H1 (cell line): ENCODE measurements around the gene RNF220. TPM values are rescaled to one million over a fixed set of nuclear protein-coding genes. Genes with fewer than 3 reads are reported as not detected.

ENCODE experiments used
- CTCF ChIA-PET: fragments of 300-600 bp; sonication (Branson Sonifier 250); formaldehyde crosslinking; loops from one replicate; lab custom pipeline; 2021; ENCODE audit not compliant: partially characterized antibody; lab: Charles Lee
- POLR2A ChIA-PET: fragments of 300-600 bp; sonication (Branson Sonifier 250); formaldehyde crosslinking; loops from one replicate; lab custom pipeline; 2021; ENCODE audit warnings: inconsistent platforms; ENCODE audit not compliant: partially characterized antibody; lab: Charles Lee
- DNase-seq, 2 experiments: peaks; one replicate each; pipeline versions ENCODE4 v3.0.0 to v3.0.0-alpha.2; 2010 to 2022; ENCODE audit warnings: low spot score in 2 of 2, low read depth in 1 of 2, mixed read lengths in 1 of 2
- FAIRE-seq: peaks from 2 replicates; lab custom pipeline; 2011; peaks lifted over from hg19 to GRCh38; lab: Jason Lieb, UNC
- H2AFZ ChIP-seq: 2 replicates; pipeline ENCODE4 v1.8.1; 2012; ENCODE audit warnings: low read length, inconsistent platforms
- H2AK5ac ChIP-seq: 2 replicates; pipeline ENCODE4 v1.6.1; 2013; ENCODE audit warnings: low read depth, low read length
- H2BK120ac ChIP-seq: replicated peaks from 2 replicates; pipeline ENCODE3; 2013; ENCODE audit warnings: low read depth, low read length, inconsistent platforms
- H2BK12ac ChIP-seq: 2 replicates; pipeline ENCODE4 v1.6.1; 2013; ENCODE audit warnings: low read depth, low read length
- H2BK15ac ChIP-seq: 2 replicates; pipeline ENCODE4 v1.6.1; 2013; ENCODE audit warnings: low read length
- H2BK20ac ChIP-seq: 2 replicates; pipeline ENCODE4 v1.6.1; 2013; ENCODE audit warnings: low read length
- H2BK5ac ChIP-seq: 2 replicates; pipeline ENCODE4 v1.6.1; 2013; ENCODE audit warnings: low read depth, low read length
- H3K14ac ChIP-seq: 2 replicates; pipeline ENCODE4 v1.6.1; 2013; ENCODE audit warnings: inconsistent platforms; ENCODE audit not compliant: insufficient read length
- H3K18ac ChIP-seq: 2 replicates; pipeline ENCODE4 v1.6.1; 2013; ENCODE audit warnings: low read length; ENCODE audit errors: extremely low read depth
- H3K23ac ChIP-seq: 2 replicates; pipeline ENCODE4 v1.6.1; 2013; ENCODE audit warnings: inconsistent platforms; ENCODE audit not compliant: insufficient read length
- H3K23me2 ChIP-seq: 2 replicates; pipeline ENCODE4 v1.6.1; 2013; ENCODE audit warnings: low read depth, low read length
- H3K27ac ChIP-seq: 2 replicates; pipeline ENCODE4 v1.6.1; 2011; ENCODE audit warnings: low read depth, low read length, inconsistent platforms
- H3K27me3 ChIP-seq, 4 experiments: replicated peaks in 1 of 4; 1 replicate in 1 of 4; 2 replicates in 3 of 4; pipeline versions ENCODE4 v1.6.1 to v1.8.1; 2011 to 2013; ENCODE audit warnings: low read length in 3 of 4, mild to moderate bottlenecking in 3 of 4, inconsistent platforms in 2 of 4, mixed read lengths in 2 of 4, moderate library complexity in 1 of 4; ENCODE audit not compliant: control insufficient read depth in 3 of 4, insufficient read depth in 3 of 4; ENCODE audit errors: extremely low read depth in 1 of 4
- H3K36me3 ChIP-seq, 4 experiments: 2 replicates each; pipeline versions ENCODE4 v1.6.1 to v1.8.1; 2011 to 2013; ENCODE audit warnings: mild to moderate bottlenecking in 4 of 4, low read length in 3 of 4, moderate library complexity in 2 of 4, control low read depth in 1 of 4, inconsistent platforms in 1 of 4; ENCODE audit not compliant: insufficient read depth in 4 of 4, control insufficient read depth in 2 of 4
- H3K4ac ChIP-seq: replicated peaks from 2 replicates; pipeline ENCODE3; 2013; ENCODE audit warnings: low read length, low read depth, mixed read lengths, inconsistent platforms; ENCODE audit not compliant: insufficient read length
- H3K4me1 ChIP-seq, 4 experiments: replicated peaks in 1 of 4; 1 replicate in 1 of 4; 2 replicates in 3 of 4; pipeline versions ENCODE4 v1.6.1 to v1.8.1; 2011 to 2013; ENCODE audit warnings: low read length in 3 of 4, inconsistent platforms in 2 of 4, mixed read lengths in 1 of 4; ENCODE audit not compliant: insufficient read depth in 4 of 4, control insufficient read depth in 3 of 4
- H3K4me2 ChIP-seq, 2 experiments: 2 replicates each; pipeline versions ENCODE4 v1.6.1 to v1.8.1; 2011 to 2013; ENCODE audit warnings: low read depth in 2 of 2, low read length in 2 of 2, control low read depth in 1 of 2, inconsistent platforms in 1 of 2, mild to moderate bottlenecking in 1 of 2; ENCODE audit not compliant: insufficient read depth in 1 of 2
- H3K4me3 ChIP-seq, 4 experiments: fragments of 200-600, 300-600 bp in 1 of 4; sonication (generic), shearing (Covaris generic), sonication (Bioruptor Twin) in 1 of 4; 2 replicates each; pipeline versions ENCODE4 v1.5.1 to v1.8.1; 2011 to 2016; ENCODE audit warnings: low read length in 4 of 4, low read depth in 3 of 4, control low read depth in 2 of 4, inconsistent platforms in 2 of 4, mild to moderate bottlenecking in 2 of 4, mixed read lengths in 1 of 4, moderate library complexity in 1 of 4; ENCODE audit not compliant: insufficient read depth in 2 of 4; ENCODE audit errors: extremely low read depth in 1 of 4
- H3K56ac ChIP-seq: replicated peaks from 2 replicates; pipeline ENCODE3; 2013; ENCODE audit warnings: low read depth, mild to moderate bottlenecking, mixed read lengths, low read length, inconsistent platforms; ENCODE audit not compliant: insufficient read length
- H3K79me1 ChIP-seq: 2 replicates; pipeline ENCODE4 v1.6.1; 2013; ENCODE audit warnings: low read depth, low read length, control low read depth
- H3K79me2 ChIP-seq, 2 experiments: 2 replicates each; pipeline versions ENCODE4 v1.6.1 to v1.8.1; 2012 to 2013; ENCODE audit warnings: low read length in 2 of 2, mild to moderate bottlenecking in 2 of 2, inconsistent platforms in 1 of 2; ENCODE audit not compliant: insufficient read depth in 2 of 2, control insufficient read depth in 1 of 2
- H3K9ac ChIP-seq, 4 experiments: replicated peaks in 1 of 4; 1 replicate in 1 of 4; 2 replicates in 3 of 4; pipeline versions ENCODE4 v1.6.1 to v1.8.1; 2011 to 2013; ENCODE audit warnings: low read depth in 3 of 4, low read length in 3 of 4, control low read depth in 2 of 4, mild to moderate bottlenecking in 2 of 4, moderate library complexity in 2 of 4, inconsistent platforms in 1 of 4; ENCODE audit errors: extremely low read depth in 1 of 4
- H3K9me3 ChIP-seq, 2 experiments: 2 replicates each; pipeline versions ENCODE4 v1.6.1 to v1.8.1; 2012 to 2013; ENCODE audit warnings: mild to moderate bottlenecking in 2 of 2, moderate library complexity in 2 of 2, control low read depth in 1 of 2, inconsistent platforms in 1 of 2, low read depth in 1 of 2, low read length in 1 of 2, mixed read lengths in 1 of 2; ENCODE audit not compliant: insufficient read depth in 2 of 2
- H4K20me1 ChIP-seq, 2 experiments: replicated peaks in 1 of 2; 2 replicates each; pipeline versions ENCODE3 to v1.8.1; 2011 to 2013; ENCODE audit warnings: inconsistent platforms in 2 of 2, low read length in 2 of 2, mild to moderate bottlenecking in 1 of 2; ENCODE audit not compliant: insufficient read depth in 2 of 2, control insufficient read depth in 1 of 2
- H4K5ac ChIP-seq: 2 replicates; pipeline ENCODE4 v1.6.1; 2013; ENCODE audit warnings: low read length, low read depth, mixed read lengths, inconsistent platforms; ENCODE audit not compliant: insufficient read length
- H4K8ac ChIP-seq: 2 replicates; pipeline ENCODE4 v1.8.0; 2013; ENCODE audit warnings: mild to moderate bottlenecking, moderate library complexity, low read length, inconsistent platforms; ENCODE audit not compliant: insufficient read depth; ENCODE audit errors: extremely low read depth
- H4K91ac ChIP-seq: replicated peaks from 2 replicates; pipeline ENCODE3; 2013; ENCODE audit warnings: low read length, mixed read lengths, inconsistent platforms; ENCODE audit not compliant: insufficient read length
- BRCA1 ChIP-seq: IDR thresholded peaks from 2 replicates; pipeline ENCODE4 v1.6.1; 2012; ENCODE audit warnings: low read depth, low read length, improper control_type of control experiment
- CHD2 ChIP-seq: IDR thresholded peaks from 2 replicates; pipeline ENCODE4 v1.6.1; 2012; ENCODE audit warnings: low read length, improper control_type of control experiment
- KDM1A ChIP-seq: fragments of 200-600, 300-600 bp; sonication (generic); IDR thresholded peaks from 2 replicates; pipeline ENCODE4 v1.7.1; 2016; ENCODE audit warnings: mild to moderate bottlenecking, low read length, borderline replicate concordance
- MAX ChIP-seq: IDR thresholded peaks from 2 replicates; pipeline ENCODE4 v1.6.1; 2012; ENCODE audit warnings: inconsistent platforms
- WGBS, 2 experiments: shearing (Covaris generic) in 1 of 2; methylation state at CpG; one replicate each; pipeline versions ENCODE4 v1.1.6 to v1.1.7; 2013 to 2015; ENCODE audit warnings: low lambda C conversion rate in 2 of 2, mixed read lengths in 2 of 2, inconsistent platforms in 1 of 2, low coverage in 1 of 2, missing lambda C conversion rate in 1 of 2; ENCODE audit not compliant: insufficient replicate concordance in 2 of 2, insufficient coverage in 1 of 2, insufficient read length in 1 of 2; ENCODE audit errors: extremely low coverage in 1 of 2, missing lambda C conversion rate in 1 of 2; 5-methylcytosine and 5-hydroxymethylcytosine counted together
- polyA plus RNA-seq, 7 experiments: library from polyadenylated mRNA; depleted of rRNA in 3 of 7; stranded (reverse) in 5 of 7; unstranded in 2 of 7; fragments of >200 nt in 5 of 7; fragments of 200-250 nt in 2 of 7; gene quantifications; 1 replicate in 5 of 7; 2 replicates in 1 of 7; 4 replicates in 1 of 7; pipeline versions ENCODE4 v1.2.1 to v1.2.3, GENCODE V29; 2011 to 2013; ENCODE audit warnings: missing spikeins in 2 of 7, mixed read lengths in 2 of 7
- total RNA-seq: library from RNA; stranded (reverse); fragmentation: NEBNext Ultra II Directional; extraction: Animal tissue kit (Norgen Biotek cat#: 25700); gene quantifications from 2 replicates; pipeline ENCODE4 v1.2.1, GENCODE V29; 2021

The RNF220 gene
- total and polyA plus RNA-seq, 2 of the 8 experiments (the other 6 are each of a cell fraction or from before 2014, with no cell fraction given): 123 to 160 TPM

DNA sequence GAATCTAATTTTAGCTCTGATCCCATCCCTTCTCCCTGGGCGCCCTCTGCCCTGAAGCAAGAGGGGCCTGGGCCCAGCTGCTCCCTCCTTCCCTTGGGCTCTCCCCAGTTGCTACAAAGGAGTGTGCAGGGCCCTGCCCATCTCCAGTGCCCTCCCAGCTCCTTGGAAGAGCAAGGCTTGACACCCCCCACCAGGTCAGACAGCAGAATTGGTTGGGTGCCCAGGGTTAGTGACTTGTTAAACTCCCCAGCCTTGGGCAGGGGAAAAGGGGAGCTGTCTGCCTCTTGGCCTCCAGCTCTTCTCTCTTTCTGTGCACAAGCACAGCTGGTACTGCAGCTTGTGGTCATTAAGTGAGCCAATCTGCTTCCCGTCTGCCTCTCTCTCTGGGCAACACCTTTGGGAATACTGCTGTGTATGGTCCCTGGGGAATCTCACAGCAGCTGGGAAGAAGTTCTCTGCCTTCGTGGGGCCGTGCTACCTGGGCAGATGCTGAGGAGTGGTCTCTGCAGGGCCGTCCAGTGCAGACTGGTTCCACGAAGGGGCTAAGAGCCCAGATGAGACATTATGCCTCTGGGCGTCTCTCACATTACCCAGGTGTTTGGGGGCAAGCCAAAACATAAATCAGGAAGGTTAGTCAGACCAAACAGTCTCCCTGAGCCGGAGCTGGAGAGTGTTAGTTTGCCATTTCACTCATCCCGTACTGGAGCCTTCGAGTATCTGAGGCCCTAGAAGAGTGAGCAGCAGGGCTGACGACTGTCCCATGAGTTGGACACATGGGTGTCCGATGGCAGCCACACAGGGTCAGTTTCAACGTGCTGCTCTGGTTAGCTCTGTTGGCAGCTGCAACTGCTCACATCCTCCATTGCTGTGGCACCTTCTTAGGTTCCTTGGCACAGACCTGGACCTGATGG lies 231.9 kb downstream of the RNF220 start:
- H2BK120ac ChIP-seq: no peak overlapping the region
- H3K27me3 ChIP-seq: no peaks in the 10 kb centered on the region
- no peaks in the 10 kb centered on the region for H3K9me3 ChIP-seq
- H4K5ac ChIP-seq: no peak overlapping the region
- no peaks in the 10 kb centered on the region for H3K23me2 ChIP-seq
- H3K4me2 ChIP-seq: no peak overlapping the region
- H3K4me1 ChIP-seq: peaks cover 0 to 5% (median 3%) of the 10 kb centered on the region in 4 experiments; a peak in 4 of 7 replicates
- FAIRE-seq: no peak
- no peak overlapping the region for H2BK20ac ChIP-seq
- H3K27ac ChIP-seq: no peak overlapping the region
- no peak overlapping the region for H3K23ac ChIP-seq
- no peak overlapping the region for H2AFZ ChIP-seq
- POLR2A ChIA-PET: interaction anchor here (0.7 to 30.8 kb wide), 4 partner anchors 5 to 421 kb away, joined by 3 to 633 read pairs (median 318); no protein-coding TSS in a partner anchor
- H3K18ac ChIP-seq: no peak overlapping the region
- no peak overlapping the region for H3K4me3 ChIP-seq
- no peak overlapping the region for H3K9ac ChIP-seq
- no peak overlapping the region for H4K8ac ChIP-seq
- no peak overlapping the region for H3K56ac ChIP-seq
- no peak for DNase-seq
- no peak overlapping the region for H3K4ac ChIP-seq
- peaks cover 20% of the 10 kb centered on the region for H3K79me1 ChIP-seq
- H2BK12ac ChIP-seq: no peak overlapping the region
- H2BK15ac ChIP-seq: no peak overlapping the region
- peaks cover 38 to 84% (median 67%) of the 10 kb centered on the region in 4 experiments for H3K36me3 ChIP-seq
- H2BK5ac ChIP-seq: no peak overlapping the region; the same call in 1 of the 2 replicates
- H3K14ac ChIP-seq: no peak overlapping the region
- peaks cover 3 to 26% of the 10 kb centered on the region in 2 experiments; a peak in 3 of 4 replicates for H3K79me2 ChIP-seq
- 90% methylated on average over 13 of the region's 13 CpGs; no CpG with 5 or more reads in 1 of the 2 experiments for WGBS, 2 experiments
- H4K20me1 ChIP-seq: peaks cover 9 to 10% of the 10 kb centered on the region in 2 experiments
- no peak overlapping the region for H4K91ac ChIP-seq
- H2AK5ac ChIP-seq: no peak overlapping the region
- CTCF ChIA-PET: interaction anchor here (0.6 to 15.0 kb wide), 9 partner anchors 13 to 382 kb away, joined by 3 to 197 read pairs (median 4); no protein-coding TSS in a partner anchor
- no peak for TF ChIP-seq CHD2
- TF ChIP-seq BRCA1: no peak
- TF ChIP-seq KDM1A: no peak
- TF ChIP-seq MAX: no peak
